Calu3 (cell line): ENCODE data around the gene CDH4. TPM values are rescaled to one million over a fixed set of nuclear protein-coding genes. Genes with fewer than 3 reads are reported as not detected.

Experiments
- BruUV-seq: library from RNA; stranded (reverse); fragments of 400-500 nt; replicated peaks from 2 replicates; lab custom pipeline; 2021; lab: Mats Ljungman, UMichigan
- CTCF ChIA-PET: fragments of 300-600 bp; sonication (Branson Sonifier 250); formaldehyde crosslinking; loops from one replicate; lab custom pipeline; 2022; ENCODE audit warnings: antibody characterized with exemption; lab: Charles Lee
- DNase-seq: peaks from one replicate; pipeline ENCODE4 v3.0.0; 2022
- H3K27ac Mint-ChIP-seq: one replicate; pipeline ENCODE4 v1.8.0; 2022; ENCODE audit warnings: mixed read lengths; ENCODE audit not compliant: unreplicated experiment
- H3K27me3 Mint-ChIP-seq: one replicate; pipeline ENCODE4 v1.8.0; 2022; ENCODE audit warnings: mixed read lengths; ENCODE audit not compliant: unreplicated experiment
- H3K36me3 Mint-ChIP-seq: one replicate; pipeline ENCODE4 v1.8.0; 2022; ENCODE audit warnings: mild to moderate bottlenecking, moderate library complexity, mixed read lengths; ENCODE audit not compliant: insufficient read depth, unreplicated experiment
- H3K4me1 Mint-ChIP-seq: one replicate; pipeline ENCODE4 v1.8.0; 2022; ENCODE audit warnings: mild to moderate bottlenecking, low read depth, mixed read lengths; ENCODE audit not compliant: unreplicated experiment
- H3K4me3 Mint-ChIP-seq: one replicate; pipeline ENCODE4 v1.8.0; 2022; ENCODE audit warnings: mild to moderate bottlenecking, low read depth, moderate library complexity, mixed read lengths; ENCODE audit not compliant: unreplicated experiment
- H3K9me3 Mint-ChIP-seq: one replicate; pipeline ENCODE4 v1.8.0; 2022; ENCODE audit warnings: low read depth, mixed read lengths; ENCODE audit not compliant: unreplicated experiment
- CTCF ChIP-seq: fragments of 200-600 bp; IDR thresholded peaks from one replicate; pipeline ENCODE4 v1.8.0; 2022; ENCODE audit warnings: antibody characterized with exemption; ENCODE audit not compliant: unreplicated experiment
- intact Hi-C: fragments of 100-400 bp; cut with micrococcal nuclease; formaldehyde crosslinking; loops from one replicate; pipeline ENCODE4 v1.10.0; 2022; ENCODE audit not compliant: unreplicated experiment
- total RNA-seq: library from RNA; stranded (reverse); gene quantifications from 2 replicates; pipeline ENCODE4 v1.2.3, GENCODE V29; 2022

The CDH4 gene
- total RNA-seq, 1 experiment from 2014 or later = not detected

GRCh38 chr20:61905781-61906523 lies 653.9 kb downstream of the CDH4 start:
- peaks cover 14% of the 10 kb centered on the region for H3K4me1 Mint-ChIP-seq
- no peak overlapping the region for H3K4me3 Mint-ChIP-seq
- CTCF ChIA-PET = no interaction called here
- peaks cover 3% of the 10 kb centered on the region for H3K9me3 Mint-ChIP-seq
- TF ChIP-seq CTCF = no peak
- intact Hi-C loops = no loop called here
- peaks cover 96% of the 10 kb centered on the region for H3K27me3 Mint-ChIP-seq
- H3K36me3 Mint-ChIP-seq = peaks cover 7% of the 10 kb centered on the region
- no peak for DNase-seq
- BruUV-seq = no TSS peak
- H3K27ac Mint-ChIP-seq = no peak overlapping the region

GRCh38 chr20:61907081-61907891 lies 655.2 kb downstream of the CDH4 start:
- BruUV-seq = no TSS peak
- H3K27ac Mint-ChIP-seq = no peak overlapping the region
- H3K9me3 Mint-ChIP-seq = peaks cover 8% of the 10 kb centered on the region
- CTCF ChIA-PET = no interaction called here
- no peak for DNase-seq
- peaks cover 4% of the 10 kb centered on the region for H3K36me3 Mint-ChIP-seq
- H3K4me3 Mint-ChIP-seq = no peak overlapping the region
- intact Hi-C loops = no loop called here
- H3K4me1 Mint-ChIP-seq = peaks cover 6% of the 10 kb centered on the region
- no peak for TF ChIP-seq CTCF
- peaks cover 96% of the 10 kb centered on the region for H3K27me3 Mint-ChIP-seq

- H3K27ac Mint-ChIP-seq = no peak overlapping the region
- CTCF ChIA-PET = no interaction called here
- H3K36me3 Mint-ChIP-seq = no peaks in the 10 kb centered on the region
- no peak overlapping the region for H3K4me3 Mint-ChIP-seq
- BruUV-seq = no TSS peak
- no peak for DNase-seq
- intact Hi-C loops = no loop called here
- H3K4me1 Mint-ChIP-seq = no peaks in the 10 kb centered on the region
- peaks cover 8% of the 10 kb centered on the region for H3K9me3 Mint-ChIP-seq
- H3K27me3 Mint-ChIP-seq = peaks cover 96% of the 10 kb centered on the region
- no peak for TF ChIP-seq CTCF
These were observed 656.3 kb downstream of the CDH4 start for GRCh38 chr20:61908057-61909026.

- no peaks in the 10 kb centered on the region for H3K36me3 Mint-ChIP-seq
- no peaks in the 10 kb centered on the region for H3K4me1 Mint-ChIP-seq
- intact Hi-C loops = no loop called here
- CTCF ChIA-PET = no interaction called here
- no peak overlapping the region for H3K27ac Mint-ChIP-seq
- TF ChIP-seq CTCF = no peak
- no TSS peak for BruUV-seq
- DNase-seq = no peak
- no peak overlapping the region for H3K4me3 Mint-ChIP-seq
- peaks cover 96% of the 10 kb centered on the region for H3K27me3 Mint-ChIP-seq
- H3K9me3 Mint-ChIP-seq = peaks cover 8% of the 10 kb centered on the region
These were observed 657.0 kb downstream of the CDH4 start for GRCh38 chr20:61909028-61909427.
